GM18858 (cell line): ENCODE results near the gene CCDC92B.
"Not testable (repeated sequence)": the region's sequence is repeated elsewhere in the genome, so short reads cannot be mapped to it uniquely, and the experiment has no call there.

Source experiments
- ATAC-seq: cut with Tn5 transposase; IDR thresholded peaks from one replicate; pipeline ENCODE4 v1.9.1; 2021; ENCODE audit not compliant: unreplicated experiment

The CCDC92B gene

GRCh38 chr17:2704890-2705248 is 44.6 kb downstream of the CCDC92B start:
- no peak for ATAC-seq

GRCh38 chr17:2704031-2704889 is 45.2 kb downstream of the CCDC92B start:
- no peak for ATAC-seq

GRCh38 chr17:2703606-2704005 is 45.8 kb downstream of the CCDC92B start:
- ATAC-seq, result no peak

- no peak for ATAC-seq
Measured at GRCh38 chr17:2703181-2703580, 46.3 kb downstream of the CCDC92B start.

GRCh38 chr17:2701996-2702741 is 47.3 kb downstream of the CCDC92B start:
- no peak for ATAC-seq

- no peak for ATAC-seq
Measured at GRCh38 chr17:2701161-2701995, 48.1 kb downstream of the CCDC92B start.

GRCh38 chr17:2700491-2701141 is 48.8 kb downstream of the CCDC92B start:
- no peak for ATAC-seq

- ATAC-seq, result no peak
Measured at GRCh38 chr17:2700030-2700490, 49.4 kb downstream of the CCDC92B start.

GRCh38 chr17:2699216-2699805 is 50.1 kb downstream of the CCDC92B start:
- ATAC-seq, result not testable (repeated sequence)

- ATAC-seq, result no peak
Measured at GRCh38 chr17:2697611-2698162, 51.8 kb downstream of the CCDC92B start.

GRCh38 chr17:2695961-2696760 is 53.3 kb downstream of the CCDC92B start:
- ATAC-seq, result no peak

GRCh38 chr17:2695243-2695960 is 54.0 kb downstream of the CCDC92B start:
- no peak for ATAC-seq

- ATAC-seq, result no peak
Measured at GRCh38 chr17:2694381-2695242, 54.8 kb downstream of the CCDC92B start.

- ATAC-seq, result no peak
Measured at GRCh38 chr17:2693561-2694380, 55.7 kb downstream of the CCDC92B start.

- no peak for ATAC-seq
Measured at GRCh38 chr17:2692781-2693135, 56.7 kb downstream of the CCDC92B start.

- no peak for ATAC-seq
Measured at GRCh38 chr17:2691965-2692780, 57.3 kb downstream of the CCDC92B start.
